GM21526 (cell line): ENCODE measurements around the gene TLR6.
"Not testable (repeated sequence)": the region's sequence is repeated elsewhere in the genome, so short reads cannot be mapped to it uniquely, and the experiment has no call there.

Experiments
- ATAC-seq: cut with Tn5 transposase; IDR thresholded peaks from one replicate; pipeline ENCODE4 v1.9.1; 2021; ENCODE audit warnings: moderate library complexity; ENCODE audit not compliant: unreplicated experiment, low FRiP score

Gene TLR6

GRCh38 chr4:38829237-38829636, 27.4 kb downstream of the TLR6 start:
- no peak for ATAC-seq

GRCh38 chr4:38823766-38824165, 32.9 kb downstream of the TLR6 start:
- ATAC-seq: no peak

GRCh38 chr4:38822748-38823303, 33.8 kb downstream of the TLR6 start:
- no peak for ATAC-seq

- no peak for ATAC-seq
Measured at GRCh38 chr4:38821739-38822138, 34.9 kb downstream of the TLR6 start.

GRCh38 chr4:38820329-38821061, 36.1 kb downstream of the TLR6 start:
- ATAC-seq: no peak

- ATAC-seq: no peak
Measured at GRCh38 chr4:38819569-38819968, 37.0 kb downstream of the TLR6 start.

- ATAC-seq: no peak
Measured at GRCh38 chr4:38818441-38818976, 38.1 kb downstream of the TLR6 start.

- ATAC-seq: no peak
Measured at GRCh38 chr4:38815885-38816782, 40.5 kb downstream of the TLR6 start.

- no peak for ATAC-seq
Measured at GRCh38 chr4:38814386-38814785, 42.2 kb downstream of the TLR6 start.

- ATAC-seq: no peak
Measured at GRCh38 chr4:38811297-38811696, 45.3 kb downstream of the TLR6 start.

- ATAC-seq: not testable (repeated sequence)
Measured at GRCh38 chr4:38807462-38807861, 49.2 kb downstream of the TLR6 start.

- ATAC-seq: not testable (repeated sequence)
Measured at GRCh38 chr4:38806251-38806650, 50.4 kb downstream of the TLR6 start.

- peak; percentile 73 for ATAC-seq
Measured at GRCh38 chr4:38805530-38806145, 51.0 kb downstream of the TLR6 start.

GRCh38 chr4:38804654-38805295, 51.8 kb downstream of the TLR6 start, which contains the start of gene TLR1:
Gene TLR1 (minus strand): TSS chr4:38804791. CDS start chr4:38798831, 5,960 bp downstream.
- ATAC-seq: no peak

GRCh38 chr4:38803833-38804653, 52.6 kb downstream of the TLR6 start:
- ATAC-seq: peak; percentile 40

GRCh38 chr4:38802561-38803355, 53.9 kb downstream of the TLR6 start:
- ATAC-seq: no peak

GRCh38 chr4:38800961-38801450, 55.6 kb downstream of the TLR6 start:
- no peak for ATAC-seq

GRCh38 chr4:38800366-38800765, 56.3 kb downstream of the TLR6 start:
- ATAC-seq: no peak
